GM19193 (cell line): ENCODE measurements around the gene GLYR1.

Experiments
- POLR2A ChIP-seq: IDR thresholded peaks from 4 replicates; pipeline ENCODE4 v1.6.1; 2011; ENCODE audit not compliant: insufficient read depth, insufficient read length; ENCODE audit errors: extremely low read depth

Gene GLYR1

DNA sequence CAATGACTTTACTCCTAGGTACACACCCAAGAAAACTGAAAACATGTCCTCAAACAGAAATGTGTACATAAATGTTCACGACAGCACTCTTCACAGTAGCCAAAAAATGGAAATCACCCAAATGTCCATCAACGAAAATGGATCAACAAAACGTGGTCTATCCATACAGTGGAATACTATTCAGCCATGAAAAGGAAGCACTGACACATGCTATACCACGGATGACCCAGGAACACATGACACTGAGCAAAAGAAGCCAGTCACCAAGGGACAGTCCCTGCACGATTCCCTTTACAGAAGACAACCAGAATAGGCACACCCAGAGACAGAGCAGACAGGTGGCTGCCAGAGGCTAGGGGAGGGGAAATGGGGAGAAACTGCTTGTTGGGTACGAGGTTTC, 91.4 kb downstream of the GLYR1 start:
- no peak for TF ChIP-seq POLR2A

DNA sequence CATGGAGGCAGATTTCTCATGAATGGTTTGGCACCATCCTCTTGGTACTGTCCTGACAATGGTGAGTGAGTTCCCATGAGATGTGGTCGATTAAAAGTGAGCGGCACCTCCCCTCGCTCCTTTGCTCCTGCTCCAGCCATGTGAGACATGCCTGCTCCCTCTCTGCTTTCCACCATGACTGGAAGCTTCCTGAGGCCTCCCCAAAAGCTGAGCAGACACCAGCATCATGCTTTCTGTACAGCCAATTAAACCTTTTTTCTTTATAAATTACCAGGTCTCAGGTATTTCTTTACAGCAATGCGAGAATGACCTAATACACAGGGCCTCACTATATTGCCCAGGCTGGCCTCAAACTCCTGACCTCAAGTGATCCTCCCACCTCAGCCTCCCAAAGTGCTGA, 92.2 kb downstream of the GLYR1 start:
- TF ChIP-seq POLR2A = no peak

DNA sequence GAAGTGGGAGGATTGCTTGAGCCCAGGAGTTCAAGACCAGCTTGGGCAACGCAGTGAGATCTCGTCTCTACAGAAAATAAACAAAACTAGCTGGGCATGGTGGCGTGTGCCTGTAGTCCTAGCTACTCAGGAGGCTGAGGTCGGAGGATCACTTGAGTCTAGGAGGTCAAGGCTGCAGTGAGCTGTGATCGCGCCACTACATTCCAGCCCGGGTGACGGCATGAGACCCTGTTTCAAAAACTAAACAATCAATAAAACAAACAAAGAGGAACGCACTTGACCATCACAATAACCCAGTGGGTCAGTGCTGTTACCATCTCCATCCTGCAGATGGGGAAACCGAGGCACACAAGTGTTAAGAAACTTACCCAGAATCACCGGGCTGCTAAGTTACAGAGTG, 93.9 kb downstream of the GLYR1 start:
- TF ChIP-seq POLR2A = no peak
